GM12872 (cell line): ENCODE results near the gene CTSO.

Experiments
- TF ChIP-seq, protein P1 (sequence below): IDR thresholded peaks from 3 replicates; pipeline ENCODE4 v1.5.1; 2011; ENCODE audit warnings: low read depth, mild to moderate bottlenecking, low read length, moderate library complexity; ENCODE audit not compliant: insufficient read depth

The CTSO gene

DNA sequence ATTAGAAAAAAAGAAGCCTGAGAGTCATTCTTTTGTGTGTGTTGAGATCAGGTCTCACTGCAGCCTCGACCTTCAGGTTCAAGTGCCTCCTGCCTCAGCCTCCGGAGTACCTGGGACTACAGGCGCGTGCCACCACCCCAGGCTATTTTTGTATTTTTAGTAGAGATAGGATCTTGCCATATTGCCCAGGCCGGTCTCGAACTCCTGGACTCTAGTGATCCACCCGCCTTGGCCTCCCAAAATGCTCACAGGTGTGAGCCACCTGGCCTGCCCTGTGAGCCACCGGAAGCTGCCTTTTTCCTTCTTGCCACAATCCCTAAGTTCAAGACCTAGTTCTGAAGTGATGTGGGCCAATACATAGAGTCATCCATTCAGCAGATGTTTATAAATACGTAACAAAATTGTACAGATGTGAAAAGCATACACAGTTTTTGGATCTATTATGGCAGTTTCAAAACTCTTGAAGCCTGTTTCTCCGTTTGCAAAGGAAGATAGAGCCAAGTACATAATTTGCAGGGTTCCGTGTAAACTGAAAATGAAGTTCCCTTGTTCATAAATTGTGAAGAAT is 536 bp upstream of the CTSO start:
- TF ChIP-seq, protein P1, sequence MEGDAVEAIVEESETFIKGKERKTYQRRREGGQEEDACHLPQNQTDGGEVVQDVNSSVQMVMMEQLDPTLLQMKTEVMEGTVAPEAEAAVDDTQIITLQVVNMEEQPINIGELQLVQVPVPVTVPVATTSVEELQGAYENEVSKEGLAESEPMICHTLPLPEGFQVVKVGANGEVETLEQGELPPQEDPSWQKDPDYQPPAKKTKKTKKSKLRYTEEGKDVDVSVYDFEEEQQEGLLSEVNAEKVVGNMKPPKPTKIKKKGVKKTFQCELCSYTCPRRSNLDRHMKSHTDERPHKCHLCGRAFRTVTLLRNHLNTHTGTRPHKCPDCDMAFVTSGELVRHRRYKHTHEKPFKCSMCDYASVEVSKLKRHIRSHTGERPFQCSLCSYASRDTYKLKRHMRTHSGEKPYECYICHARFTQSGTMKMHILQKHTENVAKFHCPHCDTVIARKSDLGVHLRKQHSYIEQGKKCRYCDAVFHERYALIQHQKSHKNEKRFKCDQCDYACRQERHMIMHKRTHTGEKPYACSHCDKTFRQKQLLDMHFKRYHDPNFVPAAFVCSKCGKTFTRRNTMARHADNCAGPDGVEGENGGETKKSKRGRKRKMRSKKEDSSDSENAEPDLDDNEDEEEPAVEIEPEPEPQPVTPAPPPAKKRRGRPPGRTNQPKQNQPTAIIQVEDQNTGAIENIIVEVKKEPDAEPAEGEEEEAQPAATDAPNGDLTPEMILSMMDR = no peak

DNA sequence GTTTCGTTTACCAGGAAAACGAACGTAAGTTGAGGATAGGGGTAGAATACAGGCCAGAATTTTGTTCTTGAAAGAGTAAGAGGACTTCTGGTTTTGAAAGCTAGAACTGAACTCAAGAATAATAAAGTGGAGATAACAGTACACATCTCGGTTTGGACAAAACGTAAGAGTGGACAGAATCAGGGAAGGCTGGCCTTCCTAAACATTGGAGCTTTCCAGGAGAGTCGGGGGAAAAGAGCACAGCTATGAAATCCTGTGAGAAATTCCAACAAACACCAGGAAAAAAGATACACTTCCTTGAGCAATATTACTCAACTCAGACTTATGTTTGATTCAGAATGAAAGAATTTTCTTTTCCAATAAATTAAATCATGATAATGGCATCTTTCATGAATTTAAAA is 1.2 kb downstream of the CTSO start:
- TF ChIP-seq, protein P1 = no peak

DNA sequence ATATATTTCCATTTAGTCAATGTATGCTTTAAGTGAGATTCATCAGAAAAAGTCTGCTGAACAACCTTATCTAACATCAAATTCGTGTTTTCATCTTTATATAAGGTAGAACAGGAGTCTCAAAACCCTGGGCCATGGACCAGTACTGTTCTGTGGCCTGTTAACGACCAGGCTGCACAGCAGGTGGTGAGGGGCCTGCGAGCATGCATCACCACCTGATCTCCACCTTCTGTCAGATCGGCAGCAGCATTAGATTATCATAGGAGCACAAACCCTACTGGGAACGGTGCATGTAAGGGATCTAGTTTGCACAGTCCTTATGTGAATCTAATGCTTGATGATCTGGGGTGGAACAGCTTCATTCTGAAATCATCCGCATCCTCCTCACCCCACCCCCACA is 3.2 kb downstream of the CTSO start:
- TF ChIP-seq, protein P1 = no peak

DNA sequence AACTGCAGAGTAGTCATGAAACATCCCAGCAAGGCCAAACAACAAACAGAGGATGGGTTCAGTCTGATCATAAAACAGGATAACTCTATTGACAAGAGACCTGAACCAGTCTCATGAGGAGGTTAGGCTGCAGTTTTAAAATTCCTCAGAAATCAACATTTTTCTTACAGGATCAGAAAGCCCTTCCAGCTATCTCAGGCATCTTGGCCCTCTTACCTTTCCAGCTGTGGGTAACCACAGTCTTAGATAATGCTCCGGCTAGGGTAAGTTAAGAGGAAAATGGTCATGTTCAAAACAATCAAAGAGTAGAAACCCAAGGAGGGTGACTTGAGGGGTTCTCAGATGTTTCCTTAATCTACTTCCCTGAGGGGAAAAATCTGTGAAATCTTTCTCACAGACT is 5.1 kb downstream of the CTSO start:
- TF ChIP-seq, protein P1 = no peak

DNA sequence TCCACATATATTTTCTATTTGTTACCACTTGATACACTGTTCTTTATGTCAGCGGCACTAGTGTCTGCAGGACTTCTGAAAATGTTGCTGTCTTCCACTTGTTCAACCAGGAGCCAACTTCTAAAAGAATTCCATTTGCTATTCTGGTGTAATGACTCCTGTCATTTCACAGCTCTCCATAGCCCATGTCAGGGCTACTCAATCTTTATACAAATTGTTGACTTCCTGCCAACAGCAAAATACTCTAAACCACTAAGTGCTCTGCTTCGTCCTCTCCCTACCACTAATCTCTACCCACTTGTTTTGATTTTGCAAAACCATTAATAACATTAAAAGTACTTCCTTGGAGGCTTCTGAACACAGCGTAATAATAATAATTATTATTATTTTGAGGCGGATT is 7.2 kb downstream of the CTSO start:
- TF ChIP-seq, protein P1 = no peak

DNA sequence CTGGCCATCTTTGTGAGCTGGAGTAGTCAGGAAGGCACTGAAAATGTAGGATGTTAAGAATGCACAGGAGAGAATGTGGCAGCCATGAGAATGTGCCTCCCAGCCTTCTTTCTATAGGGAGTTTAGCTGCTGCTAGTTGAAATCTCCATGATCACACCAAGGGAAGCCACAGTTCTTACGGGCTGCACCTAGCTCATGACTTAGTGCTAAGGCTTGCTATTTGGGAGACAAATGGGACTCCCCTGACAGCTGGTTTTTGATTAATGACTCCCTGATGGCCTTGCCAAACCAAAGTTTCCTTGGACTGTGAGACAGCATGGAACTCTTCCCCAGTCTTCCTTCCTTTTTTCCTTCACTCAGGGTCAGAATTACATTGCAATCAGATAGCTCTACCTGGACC is 9.2 kb downstream of the CTSO start:
- TF ChIP-seq, protein P1 = no peak

DNA sequence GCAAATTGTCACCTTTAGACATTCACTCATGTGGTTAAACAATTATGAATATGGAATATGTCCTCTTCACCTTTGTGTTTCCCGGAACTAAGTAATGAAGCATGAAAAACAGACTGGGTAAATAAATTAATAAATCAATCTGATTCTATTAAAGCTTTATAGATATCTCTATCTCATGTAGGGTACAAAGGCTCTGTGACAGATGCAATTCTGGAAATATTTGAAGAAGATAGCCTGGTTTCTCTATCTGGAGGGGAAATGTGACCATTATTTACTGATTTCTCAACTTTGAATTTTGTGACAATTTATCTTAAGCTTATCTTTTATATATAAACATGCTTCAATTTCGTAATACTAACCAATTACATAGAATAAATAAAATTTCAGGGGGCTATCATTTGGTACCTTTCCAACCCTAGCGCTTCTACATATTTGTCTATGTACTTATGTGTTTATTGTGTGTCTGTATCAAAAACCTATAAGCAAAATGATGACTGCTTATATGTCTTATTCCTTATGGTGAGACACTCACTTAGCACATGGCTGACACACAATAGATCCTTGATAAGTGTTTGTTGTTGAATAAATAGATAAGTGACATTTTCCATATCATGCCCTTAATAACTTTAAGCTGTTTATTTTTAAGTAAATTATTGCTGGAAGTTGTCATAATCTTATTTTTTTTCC is 9.9 kb downstream of the CTSO start:
- TF ChIP-seq, protein P1 = no peak

DNA sequence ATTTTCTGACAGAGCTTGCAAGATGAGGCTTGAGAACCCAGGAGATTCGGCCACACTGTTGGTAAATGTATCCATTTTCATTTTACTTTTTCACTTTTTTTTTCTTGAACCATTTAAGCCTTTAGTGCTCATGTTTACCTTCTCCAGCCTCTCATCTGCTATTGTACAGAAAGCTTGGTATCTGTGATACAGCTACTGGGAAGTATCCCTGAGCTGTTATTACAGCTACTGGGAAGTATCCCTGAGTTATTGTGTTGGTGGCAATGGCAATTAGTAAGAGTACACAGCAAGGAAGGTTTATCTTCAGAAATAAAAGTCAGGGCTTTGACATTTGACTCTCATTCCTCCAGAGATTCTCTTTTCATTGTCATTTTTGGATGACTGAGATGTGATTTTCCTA is 11.8 kb downstream of the CTSO start:
- TF ChIP-seq, protein P1 = no peak
